Activated gamma-delta T cell treated with anti-CD3 and anti-CD28 coated beads, Interleukin-2, amount 50 U/mL, for 16 hours (primary cell): ENCODE measurements around the gene GRID1.
"Not testable (repeated sequence)": the region's sequence is repeated elsewhere in the genome, so short reads cannot be mapped to it uniquely, and the experiment has no call there.

Experiments used
- DNase-seq: peaks from one replicate; pipeline ENCODE4 v3.0.0-alpha.2; 2020; ENCODE audit warnings: low read depth

The GRID1 gene

DNA sequence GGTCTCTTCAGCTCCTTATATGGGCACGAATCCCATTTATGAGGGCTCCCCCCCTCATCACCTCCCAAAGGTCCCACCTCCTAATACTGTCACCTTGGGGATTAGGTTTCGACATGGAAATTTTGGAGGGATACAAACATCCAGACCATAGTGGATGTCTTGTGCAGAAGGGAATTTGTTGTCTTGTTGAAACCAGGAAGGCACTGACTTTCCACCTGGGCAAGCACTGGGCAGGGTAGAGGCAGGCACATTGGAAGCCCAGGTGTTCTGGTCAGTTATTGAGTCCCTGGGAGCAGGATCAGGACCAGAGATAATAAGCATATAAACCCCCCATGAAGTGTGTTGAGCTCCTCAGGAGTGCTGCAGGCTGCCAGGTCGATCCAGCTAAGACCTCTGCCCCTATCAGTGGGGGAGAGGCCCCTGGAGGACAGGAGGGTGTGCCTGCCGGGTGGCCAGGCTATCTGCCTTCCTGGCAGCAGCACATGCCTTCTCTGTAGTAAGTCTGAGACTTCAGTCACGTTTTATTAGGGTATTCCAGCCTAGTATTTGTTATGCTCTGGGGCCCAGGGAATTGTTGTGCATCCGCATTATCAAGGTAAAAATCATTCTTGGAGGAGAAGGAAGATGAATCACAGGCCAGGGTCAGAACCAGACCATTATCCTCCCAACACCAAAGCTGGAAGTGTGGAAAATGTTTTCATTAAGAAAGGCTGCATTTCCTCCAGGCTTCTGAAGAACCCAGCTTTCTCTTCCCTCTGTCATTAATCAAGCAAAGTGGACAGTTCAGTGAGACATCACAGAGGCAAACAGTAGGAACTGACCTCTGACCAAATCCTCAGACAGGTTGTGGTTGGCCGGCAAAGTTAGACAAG is 503.1 kb downstream of the GRID1 start:
- no peak for DNase-seq

DNA sequence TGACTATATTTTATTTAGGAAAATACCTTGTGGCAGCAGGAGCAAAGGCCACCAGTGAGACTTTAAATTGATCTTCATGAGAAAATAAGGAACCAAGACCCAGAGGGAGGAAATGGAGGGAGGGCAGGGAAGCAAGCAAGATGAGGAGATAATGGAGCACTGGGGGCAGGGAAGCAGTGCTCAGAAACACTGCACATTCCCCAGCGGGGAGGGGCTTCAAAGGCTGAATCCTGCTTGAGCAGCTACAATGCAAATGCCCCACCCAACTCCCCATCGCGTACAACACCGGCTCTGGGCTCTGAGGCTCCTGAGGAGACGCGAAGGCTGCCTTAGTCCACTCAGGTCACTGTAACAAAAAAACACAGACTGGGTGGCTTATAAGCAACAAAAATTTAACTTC is 503.8 kb downstream of the GRID1 start:
- DNase-seq = no peak

DNA sequence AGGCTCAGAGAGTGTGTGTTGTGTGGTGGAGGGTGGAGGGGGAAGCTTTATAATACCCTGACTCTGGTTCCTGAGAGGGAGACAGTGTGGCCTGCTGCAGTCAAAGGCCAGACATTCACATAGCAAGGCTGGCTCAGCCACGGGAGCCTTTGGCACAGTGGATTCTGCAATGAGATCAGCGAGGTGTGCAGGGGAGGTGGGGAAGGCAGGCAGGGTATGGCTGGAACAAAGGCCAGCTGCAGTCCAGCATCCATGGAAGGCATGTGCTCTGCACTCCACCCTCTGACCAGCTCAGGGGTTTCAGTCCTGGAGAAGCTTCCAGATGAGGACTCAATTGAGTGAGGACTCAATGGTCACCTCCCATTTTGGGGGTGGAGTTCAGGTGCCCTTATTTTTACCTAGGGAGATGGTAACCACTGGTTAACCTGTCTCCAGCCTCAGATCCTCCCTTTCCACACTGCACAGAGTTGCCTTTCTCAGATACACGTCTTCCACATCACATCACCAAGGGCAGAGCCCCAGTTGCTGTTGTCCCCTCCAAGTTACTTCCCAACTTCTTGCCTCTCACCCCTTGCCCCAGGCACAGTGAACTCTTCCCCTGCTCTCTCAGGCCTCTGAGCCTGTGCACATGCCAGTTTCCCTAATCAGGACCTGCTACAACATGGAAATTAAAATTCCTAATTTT is 504.9 kb downstream of the GRID1 start:
- DNase-seq = no peak

DNA sequence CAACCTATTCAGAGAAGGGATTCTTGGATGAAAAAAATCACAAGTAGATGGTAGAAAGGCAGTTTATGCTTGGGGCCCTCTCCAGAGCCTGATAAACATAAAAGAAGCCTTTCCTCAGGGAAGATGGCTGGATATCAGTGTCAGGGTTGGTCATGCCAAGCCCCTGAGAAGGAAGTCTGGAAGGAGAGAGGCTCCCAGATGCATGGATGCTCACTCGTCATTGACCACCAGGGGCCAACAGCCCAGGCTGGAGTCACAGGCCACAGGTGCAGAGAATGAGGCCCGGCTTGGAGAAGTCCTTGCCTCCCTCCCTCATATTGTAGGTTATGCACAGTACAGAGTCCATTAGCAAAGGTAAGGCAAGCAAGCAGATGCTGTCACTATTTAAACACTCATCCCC is 506.7 kb downstream of the GRID1 start:
- no peak for DNase-seq

DNA sequence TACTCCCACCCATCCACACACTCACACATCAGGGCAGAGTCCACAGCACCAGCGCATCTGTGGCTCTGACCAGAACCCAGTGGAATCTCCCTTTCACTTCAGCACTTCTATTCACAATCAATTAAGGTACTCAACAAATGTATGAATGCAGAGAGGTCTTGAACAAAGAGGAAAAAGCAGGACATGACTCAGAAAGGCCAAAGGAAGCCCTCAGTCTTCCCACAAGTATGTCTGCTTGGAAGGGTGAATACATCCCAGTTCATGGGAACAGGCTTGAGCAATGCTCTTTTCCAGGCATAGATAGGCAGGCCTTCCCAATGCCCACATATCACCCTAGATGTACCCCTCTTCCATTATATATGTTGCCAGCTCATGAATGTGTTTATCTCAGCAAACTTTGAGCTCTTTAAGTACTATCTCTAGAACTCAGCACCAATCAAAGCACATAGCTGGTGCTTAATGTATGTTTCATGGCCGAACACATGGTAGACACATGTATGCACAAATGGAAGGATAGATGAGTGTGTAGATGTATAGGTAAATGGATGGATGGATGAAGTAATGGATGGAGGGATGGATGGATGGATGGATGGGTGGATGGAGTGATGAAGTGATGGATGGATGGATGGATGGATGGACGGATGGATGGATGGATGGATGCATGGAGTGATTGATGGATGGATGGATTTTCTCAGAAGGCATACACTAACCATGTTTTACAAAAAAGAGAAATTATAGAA is 507.6 kb downstream of the GRID1 start:
- no peak for DNase-seq

DNA sequence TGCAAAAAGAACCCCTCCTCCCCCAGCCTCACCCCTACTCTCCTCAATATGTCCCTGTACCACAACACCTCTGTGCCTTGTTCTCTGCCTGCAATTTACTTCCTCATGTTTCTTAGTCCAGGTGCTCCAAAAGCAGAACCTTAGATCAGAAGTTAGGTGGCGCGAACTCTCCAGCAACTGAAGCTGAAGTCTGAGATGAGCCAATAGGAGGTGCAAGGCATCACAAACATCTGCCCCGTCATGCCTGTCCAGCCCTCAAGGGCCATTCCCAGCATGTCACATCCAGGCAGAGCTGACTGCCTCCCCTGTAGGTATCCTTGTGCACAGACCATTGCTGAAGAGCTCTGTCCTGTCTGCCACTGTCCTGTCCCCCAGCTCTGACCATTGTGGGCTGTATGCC is 508.8 kb downstream of the GRID1 start:
- no peak for DNase-seq

DNA sequence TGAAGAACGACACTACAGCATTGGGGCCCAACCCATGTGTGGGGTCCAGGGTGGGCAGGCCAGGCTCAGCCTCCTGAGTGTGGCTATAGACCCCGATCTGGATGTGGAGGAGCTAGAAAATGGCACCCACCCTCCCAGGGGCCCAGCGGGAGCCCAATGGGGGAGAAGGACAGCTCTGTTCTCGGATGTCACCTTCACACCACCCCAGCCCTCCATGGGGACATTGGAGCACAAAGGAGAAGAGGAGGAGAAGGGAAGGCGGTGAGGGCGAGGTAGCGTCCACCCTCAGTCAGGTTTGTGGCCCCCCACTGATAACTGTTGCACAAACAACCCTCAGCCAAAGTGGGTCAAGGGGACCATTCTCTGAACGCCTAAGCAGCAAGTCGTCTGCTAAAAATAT is 509.3 kb downstream of the GRID1 start:
- DNase-seq = no peak

DNA sequence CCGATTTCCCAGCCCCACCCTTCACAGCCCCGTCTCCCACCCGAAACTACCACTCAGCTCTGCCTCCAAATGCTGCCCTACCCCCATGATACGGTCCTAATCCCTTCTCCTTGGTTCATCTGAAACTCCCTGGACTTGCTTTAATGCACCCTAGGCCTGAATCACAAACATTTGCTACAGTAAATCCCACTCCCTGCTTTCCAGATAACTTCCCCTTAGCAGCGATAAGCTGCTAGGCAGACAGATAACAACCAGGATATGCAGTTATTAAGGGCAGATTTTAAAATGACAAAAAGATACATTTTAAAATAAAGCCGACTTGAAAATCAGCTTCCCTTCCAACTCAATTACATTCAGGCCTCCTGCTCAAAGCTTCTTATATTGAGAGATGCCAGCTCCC is 514.7 kb downstream of the GRID1 start:
- no peak for DNase-seq

DNA sequence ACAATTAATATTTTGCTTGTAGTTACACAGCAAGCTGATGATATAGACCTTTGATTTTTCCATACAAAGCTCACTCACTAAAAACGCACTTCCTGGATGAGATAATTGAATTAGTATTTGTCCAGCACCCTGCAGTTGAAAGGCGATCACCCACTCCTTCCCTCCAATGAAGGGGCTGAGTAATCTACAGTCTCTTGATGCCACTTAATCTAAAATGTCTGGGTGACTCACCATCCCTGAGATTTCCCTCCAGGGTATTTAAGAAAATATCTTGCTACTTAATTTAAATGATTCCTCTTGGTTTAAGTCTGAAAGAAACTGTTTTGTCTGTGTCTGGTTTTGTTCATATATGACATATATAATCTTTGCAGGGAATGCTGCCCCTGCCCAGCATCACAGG is 515.3 kb downstream of the GRID1 start:
- no peak for DNase-seq

DNA sequence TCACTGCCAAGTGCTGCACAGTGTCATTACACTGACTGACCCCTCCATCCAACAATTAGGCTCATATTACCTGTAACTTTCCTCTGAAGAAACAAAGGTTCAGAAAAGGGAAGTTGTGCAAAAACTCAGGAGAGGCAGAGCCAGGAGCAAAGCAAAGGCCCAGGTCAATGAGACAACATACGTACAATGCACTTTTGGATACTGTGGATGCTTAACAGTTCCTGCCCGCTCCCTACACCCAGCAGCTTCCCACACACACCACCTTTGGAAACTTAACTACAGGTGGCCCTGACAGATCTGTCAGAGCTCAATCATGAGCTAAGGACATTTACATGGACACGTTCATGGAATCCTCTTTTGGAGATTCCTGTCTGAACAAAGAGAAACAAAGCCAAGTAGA is 515.9 kb downstream of the GRID1 start:
- no peak for DNase-seq

DNA sequence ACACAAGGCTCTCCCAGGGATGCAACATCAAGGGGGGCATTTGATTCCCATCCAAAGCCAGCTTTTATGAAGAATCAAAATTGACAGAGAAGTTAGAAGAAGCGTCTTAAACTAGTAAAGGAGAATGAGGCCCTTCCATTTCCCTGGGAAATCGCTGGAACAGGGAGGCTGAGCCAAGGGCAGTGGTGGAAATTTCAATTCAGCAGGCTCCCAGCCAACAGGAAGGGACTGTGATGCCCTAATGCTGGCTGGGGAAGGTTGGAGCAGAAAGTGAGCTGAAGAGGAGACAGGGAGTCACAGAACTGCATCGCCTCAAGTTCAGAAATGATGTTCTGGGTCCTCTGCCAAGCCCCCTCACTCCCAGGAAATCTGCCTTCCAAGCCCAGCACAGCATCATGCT is 517.3 kb downstream of the GRID1 start:
- DNase-seq = no peak

DNA sequence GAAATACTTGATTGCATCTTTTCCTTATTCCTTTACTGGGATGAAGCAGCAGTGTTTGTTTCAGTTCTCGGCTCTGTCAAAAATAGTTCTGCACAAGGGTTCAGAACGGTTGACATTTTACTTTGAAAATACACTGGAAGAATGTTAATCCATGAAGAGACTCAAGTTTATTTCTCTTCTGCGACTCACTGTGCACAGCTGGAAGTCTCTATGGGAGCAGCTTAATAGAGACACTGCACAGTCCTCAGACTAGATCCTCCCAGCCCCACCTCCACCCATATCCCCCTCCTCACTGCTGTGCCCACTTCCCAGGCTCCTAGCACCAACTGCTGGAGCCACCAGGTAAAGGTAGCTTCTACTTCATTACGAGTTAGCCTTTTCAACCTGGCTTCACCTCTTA is 517.8 kb downstream of the GRID1 start:
- no peak for DNase-seq

DNA sequence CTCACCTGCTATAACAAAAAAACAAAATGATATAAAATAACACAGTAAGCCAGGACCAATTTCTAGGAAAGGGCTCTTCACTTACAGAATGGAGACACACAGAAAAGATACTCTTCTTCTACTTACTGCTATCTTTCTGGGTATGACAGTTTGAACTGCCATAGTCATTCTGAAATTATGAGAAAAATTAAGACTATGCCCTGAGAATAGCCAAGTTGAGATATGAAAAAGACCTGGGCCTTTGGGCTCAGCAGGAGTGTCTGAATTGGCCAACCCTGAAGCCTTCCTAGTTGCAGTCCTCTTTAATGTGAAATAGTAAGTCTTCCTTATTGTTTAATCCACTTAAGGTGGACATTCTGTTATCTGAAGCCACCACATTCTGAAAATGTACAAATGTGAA is 519.5 kb downstream of the GRID1 start:
- no peak for DNase-seq

DNA sequence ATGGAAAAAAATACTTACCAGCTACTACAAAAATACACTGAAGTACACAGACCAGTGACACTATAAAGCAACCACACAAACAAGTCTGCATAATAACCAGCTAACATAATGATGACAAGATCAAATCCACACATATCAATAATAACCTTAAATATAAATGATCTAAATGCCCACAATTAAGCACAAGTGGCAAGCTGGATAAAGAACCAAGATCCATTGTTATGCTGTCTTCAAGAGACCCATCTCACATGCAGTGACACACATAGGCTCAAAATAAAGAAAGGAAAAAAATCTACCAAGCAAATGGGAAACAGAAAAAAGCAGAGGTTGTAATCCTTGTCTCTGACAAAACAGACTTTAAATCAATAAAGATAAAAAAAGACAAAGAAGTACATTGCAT is 527.9 kb downstream of the GRID1 start:
- not testable (repeated sequence) for DNase-seq

DNA sequence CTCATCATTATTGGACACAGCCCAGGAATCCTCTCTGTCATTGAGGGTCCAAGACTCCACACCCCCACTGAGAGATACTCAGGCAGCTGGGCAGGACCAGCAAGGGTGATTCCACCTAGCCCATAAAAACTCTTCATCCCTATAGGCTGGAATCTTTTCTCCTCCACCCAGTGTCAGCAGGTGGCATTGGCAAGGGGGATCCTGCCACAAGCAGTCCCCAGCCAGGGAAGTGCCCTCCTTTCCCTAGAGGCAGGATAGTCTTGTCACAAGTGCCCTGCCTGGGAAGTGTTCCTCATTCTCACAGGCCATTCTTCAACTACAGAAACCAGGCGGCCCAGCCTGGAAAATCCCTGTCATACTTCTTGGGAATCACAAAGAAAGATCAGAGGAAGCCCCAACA is 533.6 kb downstream of the GRID1 start:
- DNase-seq = no peak

DNA sequence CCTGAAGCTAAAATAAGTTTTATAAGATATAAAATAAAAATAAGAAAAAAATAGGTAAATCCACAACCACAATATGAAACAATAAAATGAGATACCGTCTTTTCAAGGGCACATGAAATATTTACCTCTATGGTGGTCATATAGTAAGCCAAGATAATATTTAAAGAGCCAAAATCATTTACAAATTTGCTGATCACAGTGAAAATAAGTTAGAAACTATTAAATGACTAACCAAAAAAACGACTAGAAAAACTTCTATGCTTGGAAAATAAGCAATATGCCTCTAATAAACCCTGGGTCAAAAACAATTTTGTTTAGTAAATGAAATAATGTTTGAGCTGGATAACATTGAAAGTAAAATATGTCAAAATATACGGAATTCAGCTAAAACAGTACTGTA is 535.2 kb downstream of the GRID1 start:
- DNase-seq = no peak

DNA sequence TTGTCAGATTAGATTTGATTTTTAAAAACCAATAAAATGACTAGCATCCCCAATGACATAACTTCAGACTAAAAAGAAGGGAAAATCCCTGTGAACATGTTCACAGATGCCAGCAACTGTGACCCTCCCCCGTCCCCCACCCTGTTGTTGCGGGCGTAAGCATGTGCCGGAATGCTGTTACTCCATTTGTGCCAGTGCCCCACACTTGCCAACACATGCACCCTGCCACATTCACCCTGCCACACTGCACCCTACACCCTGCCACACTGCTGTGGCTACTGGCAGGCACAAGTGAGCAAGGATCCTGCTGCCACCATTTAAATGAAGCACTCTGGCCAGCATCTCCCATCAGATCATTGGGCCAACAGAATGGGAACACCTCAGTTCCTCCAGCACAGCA is 540.2 kb downstream of the GRID1 start:
- no peak for DNase-seq

DNA sequence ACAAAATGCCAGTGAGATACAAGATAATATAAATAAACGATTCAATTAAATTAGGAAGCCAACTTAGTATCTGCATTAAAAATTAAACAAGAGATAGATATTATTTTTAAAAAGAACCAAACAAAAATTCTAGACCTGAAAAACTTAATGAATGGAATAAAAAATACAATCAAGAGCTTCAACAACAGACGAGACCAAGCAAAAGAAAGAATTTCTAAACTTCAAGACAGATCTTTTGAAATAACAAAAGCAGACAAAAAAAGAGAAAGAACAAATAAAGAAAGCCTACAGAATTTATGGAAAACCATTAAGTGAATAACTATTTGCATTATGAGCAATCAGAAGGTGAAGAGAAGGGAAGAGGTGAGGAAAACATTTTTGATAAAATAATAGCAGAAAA is 555.2 kb downstream of the GRID1 start:
- DNase-seq = no peak

DNA sequence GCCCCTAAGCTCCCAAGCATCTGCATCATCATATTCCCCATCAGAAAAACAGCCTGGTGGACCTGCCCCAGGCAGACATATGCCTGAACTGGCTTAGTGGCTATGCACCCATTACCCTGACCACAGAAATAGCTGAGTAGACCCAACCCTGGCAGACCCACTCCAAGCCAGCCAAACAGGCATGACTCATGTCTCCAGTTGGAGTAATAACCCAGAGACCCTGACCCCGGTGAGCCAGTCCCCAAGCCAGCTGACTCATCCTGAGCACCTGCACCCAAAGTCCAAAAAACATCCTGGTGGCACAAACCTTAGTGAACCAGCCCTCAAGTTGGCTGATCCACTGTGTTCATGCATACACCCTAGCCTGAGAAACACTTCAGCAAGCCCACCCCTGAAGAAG is 555.9 kb downstream of the GRID1 start:
- no peak for DNase-seq

DNA sequence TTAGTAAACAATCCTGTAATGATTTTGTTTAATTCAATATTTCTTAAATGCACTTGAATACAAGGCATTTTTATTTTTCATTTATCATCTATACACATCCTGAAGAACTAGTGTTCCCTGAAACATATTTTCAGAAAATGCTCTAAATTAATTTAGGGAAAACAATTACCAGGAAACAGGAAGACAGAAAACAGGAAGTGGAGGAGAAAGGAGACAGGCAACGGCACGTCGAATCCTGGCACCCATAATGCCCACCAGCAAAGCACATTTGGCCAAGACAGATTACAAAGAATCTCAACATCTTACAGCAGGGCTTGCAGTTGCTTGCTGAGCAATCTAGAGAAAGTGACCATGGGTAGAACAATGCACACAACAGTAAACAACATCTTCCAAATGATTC is 571.1 kb downstream of the GRID1 start:
- no peak for DNase-seq

DNA sequence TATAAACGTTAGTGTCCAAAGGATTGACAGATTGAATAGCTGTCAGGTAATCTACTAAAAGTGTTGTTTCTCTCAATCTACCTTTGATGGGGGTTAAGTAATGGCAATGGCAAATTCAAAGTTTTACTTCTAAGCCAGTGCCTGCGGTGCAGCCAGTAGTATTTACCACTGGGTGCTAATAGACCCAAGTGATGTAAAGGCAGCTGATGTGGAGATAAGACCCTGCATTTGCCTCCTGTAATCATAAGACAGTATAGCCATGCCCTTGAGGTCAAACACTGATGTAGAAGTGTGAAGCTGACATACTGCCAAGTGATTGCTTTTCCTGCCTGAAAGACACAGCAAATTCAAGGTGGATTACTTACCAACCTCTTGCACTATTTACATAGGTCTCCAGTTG is 572.0 kb downstream of the GRID1 start:
- no peak for DNase-seq

DNA sequence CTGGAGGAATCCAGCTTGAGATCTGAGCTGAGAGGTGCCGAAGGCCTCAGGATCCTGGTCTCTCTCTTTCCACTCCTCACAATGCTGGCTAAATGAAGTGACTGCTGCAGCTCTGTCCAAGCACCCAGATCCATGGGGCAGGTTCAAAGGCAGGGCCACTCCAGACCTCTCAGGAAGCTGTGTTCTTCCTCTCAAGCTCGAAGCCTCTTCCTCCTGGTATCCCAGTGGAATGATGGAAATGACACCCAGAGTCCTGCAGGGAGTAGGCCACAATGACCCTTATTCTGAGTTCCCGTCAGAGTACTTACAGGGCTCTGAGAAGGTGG is 574.1 kb downstream of the GRID1 start:
- DNase-seq = no peak

DNA sequence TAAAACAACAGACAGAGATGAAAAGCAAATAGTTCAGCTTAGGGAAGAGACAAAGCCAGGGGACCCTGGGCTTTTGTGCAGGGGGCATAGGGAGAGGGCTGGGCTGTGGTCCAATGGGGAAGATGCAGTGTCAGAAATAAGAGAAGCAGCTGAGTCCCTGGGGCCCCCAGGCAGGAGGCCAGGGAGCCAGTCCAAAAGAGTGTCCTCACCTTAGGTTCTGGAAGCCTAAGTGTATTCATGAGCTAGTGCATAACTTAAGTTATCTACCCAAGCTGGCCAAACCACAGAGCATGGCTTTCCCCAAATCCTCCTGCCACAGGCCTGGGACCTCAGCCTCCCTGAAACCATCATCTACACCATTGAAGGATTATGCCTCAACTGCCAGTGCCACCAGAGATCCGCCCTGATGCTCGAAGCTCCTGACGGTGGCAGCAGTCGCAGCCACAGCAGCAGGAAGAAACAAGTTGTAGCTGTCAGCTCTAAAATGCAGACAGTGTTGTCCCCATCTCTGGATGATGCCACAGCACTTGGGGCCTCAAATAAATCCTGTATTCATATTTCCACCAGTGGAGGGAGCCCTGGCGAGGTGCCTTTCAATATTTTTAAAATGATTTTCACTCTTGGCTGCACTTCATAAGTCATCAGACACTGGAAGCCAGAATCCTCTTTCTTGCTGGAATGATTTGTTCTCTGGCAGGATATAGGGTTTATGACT is 574.6 kb downstream of the GRID1 start:
- DNase-seq = no peak
